Cardiac muscle cell (in vitro differentiated cells and primary cell): Measurements from ENCODE around the gene LHB. TPM values are rescaled to one million over a fixed set of nuclear protein-coding genes. Genes with fewer than 3 reads are reported as not detected.
A peak's percentile ranks its signal among the peaks of the same experiment; 100 is the strongest.

Experiments
- DNase-seq, 2 donors: peaks; one replicate each; pipeline versions ENCODE4 v3.0.0 to v3.0.0-alpha.2; 2010 to 2017; ENCODE audit warnings: low read depth in 1 of 2, low spot score in 1 of 2
- H3K27ac ChIP-seq: fragments of 200-600 bp; sonication (generic); 2 replicates; pipeline ENCODE4 v1.5.1; 2016
- H3K27me3 ChIP-seq: fragments of 200-600 bp; sonication (generic); 2 replicates; pipeline ENCODE4 v1.6.0; 2016; ENCODE audit warnings: control low read depth
- H3K36me3 ChIP-seq: fragments of 200-600 bp; sonication (generic); 2 replicates; pipeline ENCODE4 v1.5.1; 2016; ENCODE audit warnings: control low read depth
- H3K4me1 ChIP-seq: fragments of 200-600 bp; sonication (generic); 2 replicates; pipeline ENCODE4 v1.8.1; 2017; ENCODE audit warnings: low read depth, mild to moderate bottlenecking, mixed run types
- H3K4me3 ChIP-seq: fragments of 200-600 bp; sonication (generic); 2 replicates; pipeline ENCODE4 v1.5.1; 2016; ENCODE audit warnings: mild to moderate bottlenecking
- H3K9me3 ChIP-seq: fragments of 200-600 bp; sonication (generic); 2 replicates; pipeline ENCODE4 v1.5.1; 2017; ENCODE audit warnings: low read depth, mild to moderate bottlenecking, control low read depth
- polyA plus RNA-seq: library from polyadenylated mRNA; unstranded; fragments of >200 nt; fragmentation: Nextera tagmentation; extraction: Ambion mirVana; gene quantifications from 2 replicates; pipeline ENCODE4 v1.2.1, GENCODE V29; 2016
- total RNA-seq: library from RNA; depleted of rRNA; stranded (reverse); fragments of >200 nt; gene quantifications from 2 replicates; pipeline ENCODE4 v1.2.3, GENCODE V29; 2016
- TF ChIP-seq, protein P1 (sequence below): IDR thresholded peaks from 2 replicates; pipeline ENCODE4 v1.5.1; 2012; ENCODE audit warnings: low read depth, mild to moderate bottlenecking, low read length

LHB gene
- total and polyA plus RNA-seq, 2 experiments from 2014 or later: 1.8 TPM; not detected in 1

DNA sequence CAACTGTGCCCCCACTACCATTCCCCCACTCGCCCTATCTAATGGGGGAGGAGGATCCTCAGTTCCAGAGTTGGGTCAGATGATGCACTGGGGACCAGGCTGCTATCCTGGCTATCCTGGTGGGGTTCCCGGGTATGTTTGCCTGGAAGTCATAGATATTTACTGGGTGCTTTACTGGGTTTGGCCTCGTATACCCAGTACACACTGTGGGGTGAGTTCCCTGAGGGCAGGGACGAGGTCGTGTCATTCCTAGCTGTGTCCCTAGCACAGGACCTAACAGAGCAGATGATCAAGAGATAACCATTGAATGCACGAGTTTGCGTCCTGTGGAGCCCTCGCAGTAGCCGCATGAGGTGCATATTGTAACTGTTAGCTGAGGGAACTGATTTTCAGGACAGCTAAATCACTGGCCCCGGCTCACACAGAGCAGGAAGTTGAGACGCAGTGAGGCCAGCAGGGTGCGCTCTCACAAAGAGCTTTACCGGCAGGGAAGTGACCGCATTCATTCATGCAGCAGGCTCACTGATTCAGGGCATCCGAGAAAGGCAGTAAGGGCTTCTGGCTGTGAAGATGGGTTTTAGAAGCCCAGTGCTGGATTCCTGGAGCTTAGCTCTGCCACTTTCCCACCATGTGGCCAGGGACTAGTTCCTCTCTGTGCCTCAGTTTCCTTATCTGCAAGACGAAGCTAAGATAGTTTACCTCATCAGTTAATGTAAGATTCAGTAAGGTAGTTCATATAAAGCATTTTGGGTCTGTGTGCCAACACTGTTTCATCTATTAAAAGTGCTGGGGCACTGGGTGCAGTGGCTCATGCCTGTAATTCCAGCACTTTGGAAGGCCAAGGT, 17.2 kb downstream of the LHB start:
- Histone ChIP-seq H3K27ac (no peak overlapping the region), H3K36me3 (peaks cover 7% of the 10 kb centered on the region), H3K4me3 (no peak overlapping the region), H3K9me3 (no peaks in the 10 kb centered on the region), H3K27me3 (no peaks in the 10 kb centered on the region), H3K4me1 (no peaks in the 10 kb centered on the region)
- TF ChIP-seq, protein P1, sequence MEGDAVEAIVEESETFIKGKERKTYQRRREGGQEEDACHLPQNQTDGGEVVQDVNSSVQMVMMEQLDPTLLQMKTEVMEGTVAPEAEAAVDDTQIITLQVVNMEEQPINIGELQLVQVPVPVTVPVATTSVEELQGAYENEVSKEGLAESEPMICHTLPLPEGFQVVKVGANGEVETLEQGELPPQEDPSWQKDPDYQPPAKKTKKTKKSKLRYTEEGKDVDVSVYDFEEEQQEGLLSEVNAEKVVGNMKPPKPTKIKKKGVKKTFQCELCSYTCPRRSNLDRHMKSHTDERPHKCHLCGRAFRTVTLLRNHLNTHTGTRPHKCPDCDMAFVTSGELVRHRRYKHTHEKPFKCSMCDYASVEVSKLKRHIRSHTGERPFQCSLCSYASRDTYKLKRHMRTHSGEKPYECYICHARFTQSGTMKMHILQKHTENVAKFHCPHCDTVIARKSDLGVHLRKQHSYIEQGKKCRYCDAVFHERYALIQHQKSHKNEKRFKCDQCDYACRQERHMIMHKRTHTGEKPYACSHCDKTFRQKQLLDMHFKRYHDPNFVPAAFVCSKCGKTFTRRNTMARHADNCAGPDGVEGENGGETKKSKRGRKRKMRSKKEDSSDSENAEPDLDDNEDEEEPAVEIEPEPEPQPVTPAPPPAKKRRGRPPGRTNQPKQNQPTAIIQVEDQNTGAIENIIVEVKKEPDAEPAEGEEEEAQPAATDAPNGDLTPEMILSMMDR: peak; percentile 83
- peak; percentile 80 to 82 for DNase-seq

DNA sequence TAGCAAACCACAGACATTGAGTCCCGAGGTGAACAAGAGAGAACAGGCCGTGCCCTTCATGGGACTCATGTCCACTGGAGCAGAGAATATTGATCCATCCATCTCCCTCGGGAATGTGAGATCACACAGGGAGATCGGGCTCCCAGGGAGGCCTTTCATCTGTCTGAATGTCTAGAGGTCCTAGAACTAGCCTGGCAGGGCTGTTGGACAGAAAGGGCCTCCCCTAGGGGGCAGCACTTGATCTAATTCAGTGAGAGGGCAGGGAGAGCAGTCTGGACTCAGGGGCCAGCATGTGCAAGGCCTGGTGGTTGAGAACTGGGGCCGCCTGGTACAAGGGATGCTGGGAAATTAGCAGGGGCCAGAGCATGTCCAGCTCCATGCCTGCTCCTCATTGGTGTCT, 18.9 kb downstream of the LHB start:
- TF ChIP-seq, protein P1: peak; percentile 64
- H3K27me3 ChIP-seq: no peaks in the 10 kb centered on the region
- peaks cover 5% of the 10 kb centered on the region for H3K4me1 ChIP-seq
- H3K4me3 ChIP-seq: no peak overlapping the region
- H3K27ac ChIP-seq: no peak overlapping the region
- no peaks in the 10 kb centered on the region for H3K9me3 ChIP-seq
- H3K36me3 ChIP-seq: peaks cover 3% of the 10 kb centered on the region
- peak; percentile 63 to 73 for DNase-seq

DNA sequence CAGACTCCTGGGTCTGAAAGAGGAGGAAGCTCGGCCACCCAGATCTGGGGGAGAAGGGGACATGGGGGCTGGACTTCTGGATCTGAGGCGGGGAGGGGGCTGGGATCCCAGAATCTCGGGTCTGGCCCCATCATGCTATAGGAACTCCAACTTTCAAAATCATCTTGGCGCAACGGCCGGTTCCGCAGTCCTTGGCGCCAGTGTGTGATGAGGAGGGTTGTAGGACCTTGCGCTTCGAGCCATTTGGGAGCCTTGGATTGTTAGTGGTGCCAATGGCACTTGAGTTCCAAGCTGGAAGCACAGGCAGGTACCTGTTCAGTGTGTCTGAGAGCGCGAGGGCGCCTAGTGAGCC, 22.9 kb downstream of the LHB start:
- H3K27ac ChIP-seq: peak overlapping the region; percentile 77
- H3K36me3 ChIP-seq: no peaks in the 10 kb centered on the region
- TF ChIP-seq, protein P1: no peak
- peak overlapping the region; percentile 63 for H3K4me3 ChIP-seq
- H3K4me1 ChIP-seq: peaks cover 15% of the 10 kb centered on the region
- no peak for DNase-seq
- no peaks in the 10 kb centered on the region for H3K27me3 ChIP-seq
- no peaks in the 10 kb centered on the region for H3K9me3 ChIP-seq

GRCh38 chr19:48993175-48994034, 23.5 kb downstream of the LHB start, which contains the start of the genes GYS1 and RUVBL2:
Gene GYS1 (minus strand): TSS chr19:48993309. CDS start chr19:48993112, 197 bp downstream.
Gene RUVBL2 (plus strand): TSS chr19:48993887. CDS start chr19:48993912, 25 bp downstream.
- Histone ChIP-seq H3K4me3 (peak within 1 kb of the TSS; percentile 63), H3K27ac (peak within 1 kb of the TSS; percentile 87), H3K27me3 (no peaks in the 10 kb centered on the region), H3K36me3 (peaks cover under 1% of the 10 kb centered on the region), H3K9me3 (no peaks in the 10 kb centered on the region), H3K4me1 (peaks cover 15% of the 10 kb centered on the region)
- peak; percentile 100 for DNase-seq
- TF ChIP-seq, protein P1: peak; percentile 74

DNA sequence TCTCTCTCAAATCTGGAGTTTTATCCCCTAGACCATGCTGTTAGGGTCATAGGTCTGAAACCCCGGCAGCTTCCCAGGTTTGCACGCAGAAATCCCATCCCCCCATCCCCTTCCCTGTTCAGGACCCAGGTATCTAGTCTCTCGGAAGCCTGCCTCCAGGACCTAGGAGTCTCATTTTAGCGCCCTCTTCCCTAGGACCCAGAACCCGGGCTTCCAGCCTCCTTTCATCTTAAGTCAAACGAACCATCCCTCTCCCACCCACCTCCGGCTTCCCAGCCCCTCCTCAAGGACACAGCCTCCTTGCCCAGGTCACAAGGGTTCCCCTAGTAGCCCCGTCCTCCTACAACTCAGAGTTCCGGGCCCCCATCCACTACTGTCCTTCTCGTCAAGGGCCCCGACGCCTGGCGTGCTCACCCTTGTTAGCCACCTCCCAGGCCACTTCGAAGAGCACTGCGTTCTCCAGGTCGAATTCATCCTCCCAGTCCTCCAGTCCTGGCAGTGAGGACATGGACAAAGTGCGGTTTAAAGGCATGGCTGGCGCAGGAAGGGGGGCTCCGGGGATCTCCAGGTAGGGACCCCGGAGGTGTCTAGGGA, 24.2 kb downstream of the LHB start:
- H3K36me3 ChIP-seq: peaks cover 5% of the 10 kb centered on the region
- peak overlapping the region; percentile 63 for H3K4me3 ChIP-seq
- H3K4me1 ChIP-seq: peaks cover 15% of the 10 kb centered on the region
- DNase-seq: no peak
- no peaks in the 10 kb centered on the region for H3K9me3 ChIP-seq
- peak overlapping the region; percentile 87 for H3K27ac ChIP-seq
- TF ChIP-seq, protein P1: no peak
- no peaks in the 10 kb centered on the region for H3K27me3 ChIP-seq
